Suprapubic skin (tissue), 4 donors: Measurements from ENCODE around the gene CYREN.

ENCODE experiments used
- CTCF ChIP-seq, 2 donors: fragments of 200-600 bp in 1 of 2; fragments of 450-650 bp in 1 of 2; sonication (generic) in 1 of 2; IDR thresholded peaks; one replicate each; pipeline ENCODE4 v1.5.1; 2016 to 2019; ENCODE audit warnings: antibody characterized with exemption in 2 of 2, mild to moderate bottlenecking in 1 of 2, moderate library complexity in 1 of 2
- POLR2A ChIP-seq, 2 donors: fragments of 450-650 bp; IDR thresholded peaks; one replicate each; pipeline ENCODE4 v1.6.1; 2017; ENCODE audit warnings: antibody characterized with exemption in 2 of 2, mild to moderate bottlenecking in 2 of 2, moderate library complexity in 2 of 2
- POLR2AphosphoS5 ChIP-seq, 3 donors: sonication (generic); formaldehyde crosslinking; IDR thresholded peaks; one replicate each; pipeline ENCODE4 v1.6.1; 2017; ENCODE audit warnings: antibody characterized with exemption in 3 of 3

- no peak for TF ChIP-seq CTCF (IDR thresholded peaks at IDR 0.05)
- TF ChIP-seq POLR2AphosphoS5 (IDR thresholded peaks at IDR 0.05): no peak
- TF ChIP-seq POLR2A (IDR thresholded peaks at IDR 0.05): no peak
These were observed 11.6 kb downstream of the CYREN start for GRCh38 chr7:135158874-135159273.
